H1 (cell line): ENCODE data around the gene ATP5MC2. TPM values are rescaled to one million over a fixed set of nuclear protein-coding genes. Genes with fewer than 3 reads are reported as not detected.

Experiments used
- POLR2A ChIP-seq, 2 experiments: IDR thresholded peaks; 1 replicate in 1 of 2; 2 replicates in 1 of 2; pipeline ENCODE4 v1.6.1; 2011; ENCODE audit warnings: low read depth in 2 of 2, low read length in 2 of 2, mild to moderate bottlenecking in 2 of 2; ENCODE audit errors: control extremely low read depth in 1 of 2
- RFX5 ChIP-seq: IDR thresholded peaks from 2 replicates; pipeline ENCODE4 v1.6.1; 2011; ENCODE audit warnings: low read depth, low read length, improper control_type of control experiment, borderline replicate concordance
- polyA plus RNA-seq, 7 experiments: library from polyadenylated mRNA; depleted of rRNA in 3 of 7; stranded (reverse) in 5 of 7; unstranded in 2 of 7; fragments of >200 nt in 5 of 7; fragments of 200-250 nt in 2 of 7; gene quantifications; 1 replicate in 5 of 7; 2 replicates in 1 of 7; 4 replicates in 1 of 7; pipeline versions ENCODE4 v1.2.1 to v1.2.3, GENCODE V29; 2011 to 2013; ENCODE audit warnings: missing spikeins in 2 of 7, mixed read lengths in 2 of 7
- total RNA-seq: library from RNA; stranded (reverse); fragmentation: NEBNext Ultra II Directional; extraction: Animal tissue kit (Norgen Biotek cat#: 25700); gene quantifications from 2 replicates; pipeline ENCODE4 v1.2.1, GENCODE V29; 2021
- TF ChIP-seq, protein P1 (sequence below): fragments of 300-600 bp; sonication (generic); IDR thresholded peaks from 2 replicates; pipeline ENCODE4 v1.7.1; 2012; ENCODE audit warnings: low read length, moderate library complexity, mild to moderate bottlenecking, inconsistent platforms; ENCODE audit not compliant: insufficient replicate concordance

Gene ATP5MC2
- total and polyA plus RNA-seq, 2 of the 8 experiments (the other 6 are each of a cell fraction or from before 2014, with no cell fraction given), result 408 to 952 TPM

DNA sequence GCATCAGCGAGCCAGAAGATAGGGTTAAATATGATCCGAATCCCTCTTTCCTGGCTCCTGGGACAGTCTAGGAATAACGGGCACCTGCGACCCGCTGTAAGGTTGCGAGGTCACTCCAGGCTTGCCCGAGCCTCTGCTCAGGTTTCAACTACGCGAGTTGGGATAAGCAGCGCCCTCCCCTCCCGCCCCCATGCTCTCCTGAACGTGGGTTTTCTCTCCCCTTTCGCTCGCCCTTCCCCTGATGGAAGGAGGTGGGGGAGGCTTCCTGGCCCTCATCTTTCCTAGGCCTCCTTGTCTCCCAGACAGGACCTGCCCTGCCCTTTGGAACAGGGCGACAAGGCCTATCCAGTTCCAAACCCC is 753 bp upstream of the ATP5MC2 start (continued):
- TF ChIP-seq, protein P1, sequence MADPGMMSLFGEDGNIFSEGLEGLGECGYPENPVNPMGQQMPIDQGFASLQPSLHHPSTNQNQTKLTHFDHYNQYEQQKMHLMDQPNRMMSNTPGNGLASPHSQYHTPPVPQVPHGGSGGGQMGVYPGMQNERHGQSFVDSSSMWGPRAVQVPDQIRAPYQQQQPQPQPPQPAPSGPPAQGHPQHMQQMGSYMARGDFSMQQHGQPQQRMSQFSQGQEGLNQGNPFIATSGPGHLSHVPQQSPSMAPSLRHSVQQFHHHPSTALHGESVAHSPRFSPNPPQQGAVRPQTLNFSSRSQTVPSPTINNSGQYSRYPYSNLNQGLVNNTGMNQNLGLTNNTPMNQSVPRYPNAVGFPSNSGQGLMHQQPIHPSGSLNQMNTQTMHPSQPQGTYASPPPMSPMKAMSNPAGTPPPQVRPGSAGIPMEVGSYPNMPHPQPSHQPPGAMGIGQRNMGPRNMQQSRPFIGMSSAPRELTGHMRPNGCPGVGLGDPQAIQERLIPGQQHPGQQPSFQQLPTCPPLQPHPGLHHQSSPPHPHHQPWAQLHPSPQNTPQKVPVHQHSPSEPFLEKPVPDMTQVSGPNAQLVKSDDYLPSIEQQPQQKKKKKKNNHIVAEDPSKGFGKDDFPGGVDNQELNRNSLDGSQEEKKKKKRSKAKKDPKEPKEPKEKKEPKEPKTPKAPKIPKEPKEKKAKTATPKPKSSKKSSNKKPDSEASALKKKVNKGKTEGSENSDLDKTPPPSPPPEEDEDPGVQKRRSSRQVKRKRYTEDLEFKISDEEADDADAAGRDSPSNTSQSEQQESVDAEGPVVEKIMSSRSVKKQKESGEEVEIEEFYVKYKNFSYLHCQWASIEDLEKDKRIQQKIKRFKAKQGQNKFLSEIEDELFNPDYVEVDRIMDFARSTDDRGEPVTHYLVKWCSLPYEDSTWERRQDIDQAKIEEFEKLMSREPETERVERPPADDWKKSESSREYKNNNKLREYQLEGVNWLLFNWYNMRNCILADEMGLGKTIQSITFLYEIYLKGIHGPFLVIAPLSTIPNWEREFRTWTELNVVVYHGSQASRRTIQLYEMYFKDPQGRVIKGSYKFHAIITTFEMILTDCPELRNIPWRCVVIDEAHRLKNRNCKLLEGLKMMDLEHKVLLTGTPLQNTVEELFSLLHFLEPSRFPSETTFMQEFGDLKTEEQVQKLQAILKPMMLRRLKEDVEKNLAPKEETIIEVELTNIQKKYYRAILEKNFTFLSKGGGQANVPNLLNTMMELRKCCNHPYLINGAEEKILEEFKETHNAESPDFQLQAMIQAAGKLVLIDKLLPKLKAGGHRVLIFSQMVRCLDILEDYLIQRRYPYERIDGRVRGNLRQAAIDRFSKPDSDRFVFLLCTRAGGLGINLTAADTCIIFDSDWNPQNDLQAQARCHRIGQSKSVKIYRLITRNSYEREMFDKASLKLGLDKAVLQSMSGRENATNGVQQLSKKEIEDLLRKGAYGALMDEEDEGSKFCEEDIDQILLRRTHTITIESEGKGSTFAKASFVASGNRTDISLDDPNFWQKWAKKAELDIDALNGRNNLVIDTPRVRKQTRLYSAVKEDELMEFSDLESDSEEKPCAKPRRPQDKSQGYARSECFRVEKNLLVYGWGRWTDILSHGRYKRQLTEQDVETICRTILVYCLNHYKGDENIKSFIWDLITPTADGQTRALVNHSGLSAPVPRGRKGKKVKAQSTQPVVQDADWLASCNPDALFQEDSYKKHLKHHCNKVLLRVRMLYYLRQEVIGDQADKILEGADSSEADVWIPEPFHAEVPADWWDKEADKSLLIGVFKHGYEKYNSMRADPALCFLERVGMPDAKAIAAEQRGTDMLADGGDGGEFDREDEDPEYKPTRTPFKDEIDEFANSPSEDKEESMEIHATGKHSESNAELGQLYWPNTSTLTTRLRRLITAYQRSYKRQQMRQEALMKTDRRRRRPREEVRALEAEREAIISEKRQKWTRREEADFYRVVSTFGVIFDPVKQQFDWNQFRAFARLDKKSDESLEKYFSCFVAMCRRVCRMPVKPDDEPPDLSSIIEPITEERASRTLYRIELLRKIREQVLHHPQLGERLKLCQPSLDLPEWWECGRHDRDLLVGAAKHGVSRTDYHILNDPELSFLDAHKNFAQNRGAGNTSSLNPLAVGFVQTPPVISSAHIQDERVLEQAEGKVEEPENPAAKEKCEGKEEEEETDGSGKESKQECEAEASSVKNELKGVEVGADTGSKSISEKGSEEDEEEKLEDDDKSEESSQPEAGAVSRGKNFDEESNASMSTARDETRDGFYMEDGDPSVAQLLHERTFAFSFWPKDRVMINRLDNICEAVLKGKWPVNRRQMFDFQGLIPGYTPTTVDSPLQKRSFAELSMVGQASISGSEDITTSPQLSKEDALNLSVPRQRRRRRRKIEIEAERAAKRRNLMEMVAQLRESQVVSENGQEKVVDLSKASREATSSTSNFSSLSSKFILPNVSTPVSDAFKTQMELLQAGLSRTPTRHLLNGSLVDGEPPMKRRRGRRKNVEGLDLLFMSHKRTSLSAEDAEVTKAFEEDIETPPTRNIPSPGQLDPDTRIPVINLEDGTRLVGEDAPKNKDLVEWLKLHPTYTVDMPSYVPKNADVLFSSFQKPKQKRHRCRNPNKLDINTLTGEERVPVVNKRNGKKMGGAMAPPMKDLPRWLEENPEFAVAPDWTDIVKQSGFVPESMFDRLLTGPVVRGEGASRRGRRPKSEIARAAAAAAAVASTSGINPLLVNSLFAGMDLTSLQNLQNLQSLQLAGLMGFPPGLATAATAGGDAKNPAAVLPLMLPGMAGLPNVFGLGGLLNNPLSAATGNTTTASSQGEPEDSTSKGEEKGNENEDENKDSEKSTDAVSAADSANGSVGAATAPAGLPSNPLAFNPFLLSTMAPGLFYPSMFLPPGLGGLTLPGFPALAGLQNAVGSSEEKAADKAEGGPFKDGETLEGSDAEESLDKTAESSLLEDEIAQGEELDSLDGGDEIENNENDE, result no peak
- TF ChIP-seq RFX5 (no peak), POLR2A (IDR thresholded peaks at IDR 0.05; ENCODE audit: control extremely low read depth in 1 of 2, low read depth in 2 of 2, low read length in 2 of 2) (peak in 1 of 2 experiments; percentile 8; a peak in 2 of 3 replicates)
